ENCODE measurements around the gene VPS37C.

- TF ChIP-seq SPI1 (IDR thresholded peaks at IDR 0.05; ENCODE audit: borderline replicate concordance, low read depth): no peak
- TF ChIP-seq CTCF (IDR thresholded peaks at IDR 0.05; ENCODE audit: insufficient read depth, low read length): no peak
Measured at GRCh38 chr11:61115498-61116224, 45.6 kb downstream of the VPS37C start.

All from HL-60 (cell line).